HepG2 (cell line): ENCODE measurements around the gene RHO. TPM values are rescaled to one million over a fixed set of nuclear protein-coding genes. Genes with fewer than 3 reads are reported as not detected.
"Not testable (repeated sequence)": the region's sequence is repeated elsewhere in the genome, so short reads cannot be mapped to it uniquely, and the experiment has no call there.

Source experiments
- ATAC-seq: fragments of 200-7000 bp; cut with Tn5 transposase; 3 replicates; pipeline ENCODE4 v1.9.1; 2020; ENCODE audit warnings: mild to moderate bottlenecking, moderate library complexity
- BruUV-seq: library from RNA; stranded (reverse); fragments of 400-500 nt; replicated peaks from 2 replicates; lab custom pipeline; 2021; lab: Mats Ljungman, UMichigan
- CTCF ChIA-PET: fragments of 300-600 bp; formaldehyde crosslinking; extraction: SDS; loops from one replicate; lab custom pipeline; 2021; ENCODE audit warnings: low total read pairs, inconsistent platforms, low intra/inter-chr PET ratio; lab: Yijun Ruan, JAX
- POLR2A ChIA-PET: fragments of 350-600 bp; sonication (Branson Sonifier 250); formaldehyde crosslinking; loops from one replicate; lab custom pipeline; 2020; ENCODE audit warnings: antibody characterized with exemption, inconsistent platforms; lab: Yijun Ruan, JAX
- DNase-seq: peaks from one replicate; pipeline ENCODE4 v3.0.0-alpha.2; 2015; ENCODE audit warnings: low spot score
- FAIRE-seq: peaks from 3 replicates; lab custom pipeline; 2011; peaks lifted over from hg19 to GRCh38; lab: Jason Lieb, UNC
- H2AFZ ChIP-seq: one replicate; pipeline ENCODE4 v1.6.1; 2011; ENCODE audit warnings: low read length, inconsistent platforms
- H3K27ac ChIP-seq: fragments of 300-600 bp; 3 replicates; pipeline ENCODE4 v1.8.0; 2011; ENCODE audit warnings: mixed run types, mild to moderate bottlenecking, mixed read lengths, low read length, inconsistent platforms; ENCODE audit not compliant: insufficient read depth; ENCODE audit errors: extremely low read length
- H3K27me3 ChIP-seq, 2 experiments: fragments of 200-600 bp in 1 of 2; 2 replicates in 1 of 2; 3 replicates in 1 of 2; pipeline versions ENCODE4 v1.6.0 to v1.8.0; 2011; ENCODE audit warnings: low read length in 2 of 2, mild to moderate bottlenecking in 2 of 2, moderate library complexity in 2 of 2, inconsistent platforms in 1 of 2; ENCODE audit not compliant: insufficient read depth in 2 of 2, control insufficient read depth in 1 of 2
- H3K36me3 ChIP-seq, 2 experiments: fragments of 200-600 bp in 1 of 2; replicated peaks in 1 of 2; 2 replicates in 1 of 2; 3 replicates in 1 of 2; pipeline versions ENCODE4 v1.5.1 to v1.8.0; 2011; ENCODE audit warnings: low read length in 2 of 2, inconsistent platforms in 1 of 2; ENCODE audit not compliant: insufficient read depth in 2 of 2, control insufficient read depth in 1 of 2
- H3K4me1 ChIP-seq: 2 replicates; pipeline ENCODE4 v1.5.1; 2012; ENCODE audit warnings: low read length, inconsistent platforms; ENCODE audit not compliant: insufficient read depth
- H3K4me2 ChIP-seq: 2 replicates; pipeline ENCODE4 v1.6.0; 2011; ENCODE audit warnings: low read depth, low read length, inconsistent platforms
- H3K4me3 ChIP-seq, 3 experiments: fragments of 200-600 bp in 1 of 3; sonication (generic), shearing (Covaris generic) in 1 of 3; replicated peaks in 1 of 3; 2 replicates each; pipeline ENCODE4 v1.5.1; 2011 to 2016; ENCODE audit warnings: low read length in 3 of 3, inconsistent platforms in 2 of 3, low read depth in 2 of 3, mild to moderate bottlenecking in 2 of 3, control low read depth in 1 of 3, mixed read lengths in 1 of 3; ENCODE audit not compliant: insufficient read depth in 1 of 3
- H3K79me2 ChIP-seq: one replicate; pipeline ENCODE4 v1.6.1; 2011; ENCODE audit warnings: low read length, inconsistent platforms; ENCODE audit not compliant: insufficient read depth
- H3K9ac ChIP-seq: 2 replicates; pipeline ENCODE4 v1.6.0; 2011; ENCODE audit warnings: mild to moderate bottlenecking, low read depth, low read length, inconsistent platforms; ENCODE audit not compliant: insufficient read depth
- H3K9me3 ChIP-seq: 2 replicates; pipeline ENCODE4 v1.5.1; 2012; ENCODE audit warnings: mild to moderate bottlenecking, low read length
- H4K20me1 ChIP-seq: 2 replicates; pipeline ENCODE4 v1.6.0; 2011; ENCODE audit warnings: inconsistent platforms, mild to moderate bottlenecking, low read length, moderate library complexity; ENCODE audit not compliant: insufficient read depth
- WGBS: methylation state at CpG from one replicate; pipeline ENCODE4 v1.1.6; 2017; ENCODE audit warnings: low lambda C conversion rate; 5-methylcytosine and 5-hydroxymethylcytosine counted together
- in situ Hi-C: cut with HindIII; loops from 2 replicates; pipeline ENCODE4 v1.10.0; 2017; ENCODE audit warnings: low pct_unique_long_range_greater_than_20kb; ENCODE audit not compliant: extremely low pct_ligation_motif_present
- intact Hi-C: fragments of 100-400 bp; cut with micrococcal nuclease; formaldehyde crosslinking; loops from one replicate; pipeline ENCODE4 v1.10.0; 2022; ENCODE audit not compliant: unreplicated experiment
- polyA plus RNA-seq, 8 experiments: library from polyadenylated mRNA; depleted of rRNA in 3 of 8; stranded (reverse) in 7 of 8; unstranded in 1 of 8; fragments of >200 nt; fragmentation: Illumina TruSeq in 4 of 8; extraction: Trizol in 4 of 8; gene quantifications; 2 replicates each; pipeline versions ENCODE4 v1.2.1 to v1.2.3, GENCODE V29; 2011 to 2016; ENCODE audit warnings: low read depth in 4 of 8, missing spikeins in 1 of 8, mixed read lengths in 1 of 8; ENCODE audit not compliant: insufficient read depth in 1 of 8
- total RNA-seq, 5 experiments: library from RNA; depleted of rRNA; stranded (reverse); fragments of >200 nt; fragmentation: Illumina TruSeq; extraction: Trizol; gene quantifications; 2 replicates each; pipeline ENCODE4 v1.2.3, GENCODE V29; 2016; ENCODE audit warnings: low read depth in 1 of 5

Gene RHO
- total and polyA plus RNA-seq, 2 of the 13 experiments (the other 11 are each of a cell fraction or from before 2014, with no cell fraction given), result not detected

DNA sequence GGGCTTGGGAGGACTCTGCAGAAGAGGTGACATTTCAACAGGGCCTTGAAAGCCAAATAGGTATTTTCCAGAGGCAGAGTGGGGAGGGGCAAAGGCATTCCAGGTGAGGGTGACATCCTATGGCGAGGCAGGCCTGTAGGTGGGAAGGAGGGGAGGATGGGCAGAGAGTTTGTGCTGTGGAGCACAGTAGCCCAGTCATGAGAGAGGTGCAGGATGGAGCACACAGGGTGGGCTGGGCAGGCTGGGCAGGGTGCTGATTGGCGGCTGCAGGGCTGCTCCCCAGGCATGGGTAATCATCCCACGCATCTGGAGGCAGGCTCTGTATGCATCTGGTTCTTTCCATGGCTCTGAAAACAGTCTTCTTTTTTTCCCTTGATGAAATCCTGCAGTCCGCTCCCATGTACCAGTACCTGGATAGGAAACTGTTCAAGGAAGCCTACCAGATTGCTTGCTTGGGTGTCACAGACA is 40.5 kb upstream of the RHO start:
- H3K9ac ChIP-seq, H3K4me3 ChIP-seq, H3K4me2 ChIP-seq, H3K79me2 ChIP-seq, ATAC-seq, H3K27ac ChIP-seq, H3K36me3 ChIP-seq, in situ Hi-C loops, FAIRE-seq, DNase-seq, H4K20me1 ChIP-seq, BruUV-seq, H2AFZ ChIP-seq, POLR2A ChIA-PET, CTCF ChIA-PET, H3K9me3 ChIP-seq, H3K27me3 ChIP-seq, intact Hi-C loops: not testable (repeated sequence)
- peaks cover 15% of the 10 kb centered on the region for H3K4me1 ChIP-seq
- WGBS, result 93% methylated on average over 4 of the region's 4 CpGs

DNA sequence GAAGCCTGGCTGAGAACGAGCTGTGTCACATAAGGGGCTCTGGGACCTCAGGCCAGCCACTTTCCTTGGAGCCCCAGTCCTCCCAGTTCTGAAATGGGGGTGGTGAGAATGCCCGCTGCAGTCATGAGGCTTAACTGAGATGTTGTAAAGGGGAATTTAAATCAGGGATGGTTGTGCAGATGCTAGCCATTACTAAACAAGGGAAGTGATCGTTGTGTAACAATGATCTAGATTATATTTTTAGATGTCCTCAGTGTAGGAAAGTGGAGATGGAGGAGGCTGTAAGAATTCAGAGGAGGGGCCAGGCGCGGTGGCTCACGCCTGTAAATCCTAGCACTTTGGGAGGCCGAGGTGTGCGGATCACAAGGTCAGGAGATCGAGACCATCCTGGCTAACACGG is 39.2 kb upstream of the RHO start:
- BruUV-seq, DNase-seq, intact Hi-C loops, FAIRE-seq, H3K27ac ChIP-seq, H3K9ac ChIP-seq, H3K4me2 ChIP-seq, H3K36me3 ChIP-seq, H4K20me1 ChIP-seq, ATAC-seq, H2AFZ ChIP-seq, H3K79me2 ChIP-seq, H3K4me3 ChIP-seq, H3K9me3 ChIP-seq, H3K27me3 ChIP-seq, in situ Hi-C loops, POLR2A ChIA-PET: not testable (repeated sequence)
- WGBS, result 91% methylated on average over 10 of the region's 10 CpGs
- CTCF ChIA-PET, result interaction anchor here (0.9 to 1.5 kb wide), 2 partner anchors 137 to 340 kb away, joined by 3 to 10 read pairs; no protein-coding TSS in a partner anchor
- peaks cover 19% of the 10 kb centered on the region for H3K4me1 ChIP-seq
